Astrocyte of the cerebellum (primary cell): ENCODE measurements around the gene SORCS2.

Experiments
- DNase-seq: peaks from one replicate; pipeline ENCODE4 v3.0.0-alpha.2; 2011; ENCODE audit warnings: low read depth
- H3K4me3 ChIP-seq: 2 replicates; pipeline ENCODE4 v1.5.1; 2011; ENCODE audit warnings: mild to moderate bottlenecking, low read depth, low read length, moderate library complexity
- in situ Hi-C: cut with HindIII; loops from 2 replicates; pipeline ENCODE4 v1.10.0; 2017; ENCODE audit warnings: low sequenced_read_pairs
- TF ChIP-seq, protein P1 (sequence below): IDR thresholded peaks from 2 replicates; pipeline ENCODE4 v1.5.1; 2012; ENCODE audit warnings: low read length, low read depth, moderate library complexity, mild to moderate bottlenecking; ENCODE audit errors: missing control alignments

The SORCS2 gene

GRCh38 chr4:7278981-7279380 is 86.6 kb downstream of the SORCS2 start:
- DNase-seq: no peak
- no peak overlapping the region for H3K4me3 ChIP-seq
- in situ Hi-C loops: no loop called here
- TF ChIP-seq, protein P1, sequence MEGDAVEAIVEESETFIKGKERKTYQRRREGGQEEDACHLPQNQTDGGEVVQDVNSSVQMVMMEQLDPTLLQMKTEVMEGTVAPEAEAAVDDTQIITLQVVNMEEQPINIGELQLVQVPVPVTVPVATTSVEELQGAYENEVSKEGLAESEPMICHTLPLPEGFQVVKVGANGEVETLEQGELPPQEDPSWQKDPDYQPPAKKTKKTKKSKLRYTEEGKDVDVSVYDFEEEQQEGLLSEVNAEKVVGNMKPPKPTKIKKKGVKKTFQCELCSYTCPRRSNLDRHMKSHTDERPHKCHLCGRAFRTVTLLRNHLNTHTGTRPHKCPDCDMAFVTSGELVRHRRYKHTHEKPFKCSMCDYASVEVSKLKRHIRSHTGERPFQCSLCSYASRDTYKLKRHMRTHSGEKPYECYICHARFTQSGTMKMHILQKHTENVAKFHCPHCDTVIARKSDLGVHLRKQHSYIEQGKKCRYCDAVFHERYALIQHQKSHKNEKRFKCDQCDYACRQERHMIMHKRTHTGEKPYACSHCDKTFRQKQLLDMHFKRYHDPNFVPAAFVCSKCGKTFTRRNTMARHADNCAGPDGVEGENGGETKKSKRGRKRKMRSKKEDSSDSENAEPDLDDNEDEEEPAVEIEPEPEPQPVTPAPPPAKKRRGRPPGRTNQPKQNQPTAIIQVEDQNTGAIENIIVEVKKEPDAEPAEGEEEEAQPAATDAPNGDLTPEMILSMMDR: no peak

DNA sequence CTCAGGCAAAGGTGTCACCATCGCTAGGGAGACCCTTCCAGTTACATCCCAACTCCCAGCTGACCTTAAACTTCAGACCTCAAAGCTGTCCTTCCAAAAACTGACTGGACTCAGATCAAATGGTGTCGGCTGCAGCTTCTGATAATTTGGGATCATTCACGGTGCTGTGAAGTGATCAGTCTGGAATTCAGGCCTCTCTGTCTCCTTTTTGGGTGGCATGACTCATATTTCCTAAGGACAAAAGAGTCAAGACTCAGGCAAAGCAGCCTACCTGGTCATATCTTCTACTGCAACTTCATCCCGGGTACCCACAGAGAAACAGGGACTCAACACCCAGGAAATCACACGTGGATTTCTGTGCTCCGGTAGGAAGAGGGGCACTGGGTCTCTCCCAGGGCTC is 87.6 kb downstream of the SORCS2 start:
- no peak overlapping the region for H3K4me3 ChIP-seq
- TF ChIP-seq, protein P1: no peak
- no peak for DNase-seq
- in situ Hi-C loops: no loop called here

GRCh38 chr4:7280926-7281690 is 88.8 kb downstream of the SORCS2 start:
- no peak overlapping the region for H3K4me3 ChIP-seq
- DNase-seq: no peak
- TF ChIP-seq, protein P1: no peak
- in situ Hi-C loops: no loop called here

- no peak for DNase-seq
- no peak overlapping the region for H3K4me3 ChIP-seq
- in situ Hi-C loops: no loop called here
- TF ChIP-seq, protein P1: no peak
These were observed 89.6 kb downstream of the SORCS2 start for GRCh38 chr4:7281691-7282665.

DNA sequence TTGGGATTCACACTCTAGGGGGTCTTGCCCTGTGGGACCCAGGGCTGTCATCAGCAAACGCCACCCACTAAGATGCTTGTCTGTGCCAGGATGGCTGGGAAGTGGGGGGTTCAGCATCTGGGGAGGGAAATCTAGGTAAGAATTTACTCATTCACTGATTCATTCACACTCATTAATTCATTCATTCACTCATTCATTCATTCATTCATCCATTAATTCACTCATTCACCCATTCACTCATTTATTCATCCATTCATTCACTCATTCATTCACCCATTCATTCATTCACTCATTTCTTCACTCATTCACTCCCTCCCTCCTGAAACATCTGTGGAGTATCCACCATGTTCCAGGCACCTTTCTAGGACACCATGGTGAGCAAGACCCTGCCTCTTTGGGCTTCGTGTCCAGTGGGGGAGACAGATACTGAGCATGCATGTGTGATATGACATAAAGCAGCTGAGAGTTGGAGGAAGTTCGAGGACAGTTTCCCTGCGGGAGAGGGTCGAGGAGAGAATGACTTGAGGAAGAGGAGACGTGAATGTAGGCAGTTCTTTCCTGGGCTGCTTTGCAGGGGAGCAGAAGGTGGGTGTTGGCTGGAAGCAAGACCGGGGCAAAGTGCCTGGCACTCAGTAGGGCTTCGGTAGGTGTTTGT is 90.6 kb downstream of the SORCS2 start:
- H3K4me3 ChIP-seq: no peak overlapping the region
- in situ Hi-C loops: no loop called here
- no peak for DNase-seq
- TF ChIP-seq, protein P1: no peak
